ENCODE measurements around the gene RPS24.

GRCh38 chr10:78059906-78060702 is 26.4 kb downstream of the RPS24 start:
- TF ChIP-seq CTCF (IDR thresholded peaks at IDR 0.05; ENCODE audit: low read length), result no peak
- TF ChIP-seq EZH2 (optimal IDR thresholded peaks at IDR 0.05; ENCODE audit: low read depth, low read length), result no peak
- no peak for TF ChIP-seq EZH2phosphoT487 (IDR thresholded peaks at IDR 0.05; ENCODE audit: low read length)

Data from MM.1S (cell line).